GM12891 (cell line): ENCODE results near the gene TRERF1.

Experiments used
- PAX5 ChIP-seq: IDR thresholded peaks from 2 replicates; pipeline ENCODE4 v1.6.1; 2011; ENCODE audit warnings: low read length, moderate library complexity, mild to moderate bottlenecking; ENCODE audit not compliant: insufficient read depth, severe bottlenecking
- POLR2A ChIP-seq: IDR thresholded peaks from 2 replicates; pipeline ENCODE4 v1.6.1; 2011; ENCODE audit warnings: low read depth, low read length, control low read depth
- POLR2AphosphoS5 ChIP-seq: IDR thresholded peaks from 2 replicates; pipeline ENCODE4 v1.6.1; 2011; ENCODE audit warnings: low read depth, low read length, control low read depth
- TAF1 ChIP-seq: IDR thresholded peaks from 2 replicates; pipeline ENCODE4 v1.6.1; 2011; ENCODE audit warnings: low read depth, low read length, control low read depth

DNA sequence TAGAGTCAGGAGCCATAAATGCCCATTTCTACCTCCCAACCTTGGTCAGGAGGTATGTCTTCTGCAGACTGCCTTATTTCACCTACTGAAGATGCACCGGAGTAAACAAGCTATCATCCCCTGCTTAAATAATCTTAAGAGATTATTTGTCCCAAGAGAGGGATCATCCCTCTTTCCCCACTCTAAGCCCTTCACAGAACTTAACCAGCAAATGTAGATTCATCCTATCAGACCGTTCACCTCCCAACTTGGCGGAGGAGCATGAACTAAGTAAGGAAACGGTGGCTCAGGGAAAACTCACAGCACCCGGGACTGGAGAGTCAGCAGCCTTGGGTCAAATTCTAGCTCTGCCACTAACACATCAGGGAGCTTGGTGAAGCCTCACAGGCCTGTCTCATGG, 115.3 kb downstream of the TRERF1 start:
- TF ChIP-seq TAF1 (no peak), POLR2A (no peak), POLR2AphosphoS5 (no peak), PAX5 (no peak)
